DOHH2 (cell line): ENCODE measurements around the gene ARHGAP35.

Experiments used
- H3F3A ChIP-seq: fragments of 200-600 bp; sonication (generic), shearing (Covaris generic); 2 replicates; pipeline ENCODE4 v1.6.0; 2016; ENCODE audit warnings: antibody characterized with exemption, mild to moderate bottlenecking; ENCODE audit not compliant: control insufficient read depth, insufficient read depth
- H3K27ac ChIP-seq: fragments of 200-600 bp; sonication (generic); 2 replicates; pipeline ENCODE4 v1.5.1; 2014; ENCODE audit warnings: low read depth, mild to moderate bottlenecking, low read length, moderate library complexity
- H3K27me3 ChIP-seq: fragments of 200-600 bp; sonication (generic); 2 replicates; pipeline ENCODE4 v1.6.1; 2014; ENCODE audit warnings: mild to moderate bottlenecking, low read length, mixed read lengths; ENCODE audit not compliant: control insufficient read depth
- H3K36me3 ChIP-seq: fragments of 200-600 bp; sonication (generic); 2 replicates; pipeline ENCODE4 v1.6.1; 2014; ENCODE audit warnings: mild to moderate bottlenecking, low read length, moderate library complexity, mixed read lengths; ENCODE audit not compliant: control insufficient read depth
- H3K4me1 ChIP-seq: fragments of 200-600 bp; sonication (generic); 2 replicates; pipeline ENCODE4 v1.6.1; 2014; ENCODE audit warnings: mild to moderate bottlenecking, low read length, mixed read lengths; ENCODE audit not compliant: control insufficient read depth
- H3K4me2 ChIP-seq: fragments of 200-600 bp; sonication (generic); 2 replicates; pipeline ENCODE4 v1.6.0; 2014; ENCODE audit warnings: mild to moderate bottlenecking, low read length, moderate library complexity
- H3K4me3 ChIP-seq: fragments of 200-600 bp; sonication (generic); 2 replicates; pipeline ENCODE4 v1.5.1; 2014; ENCODE audit warnings: mild to moderate bottlenecking, low read length, mixed read lengths
- H3K79me2 ChIP-seq: fragments of 200-600 bp; sonication (generic); 2 replicates; pipeline ENCODE4 v1.6.1; 2014; ENCODE audit warnings: mild to moderate bottlenecking, low read length, mixed read lengths; ENCODE audit not compliant: control insufficient read depth
- H3K9me2 ChIP-seq: fragments of 200-600 bp; sonication (generic); replicated peaks from 2 replicates; pipeline ENCODE4 v1.6.1; 2014; ENCODE audit warnings: mild to moderate bottlenecking, low read length, mixed read lengths; ENCODE audit not compliant: control insufficient read depth
- H3K9me3 ChIP-seq: fragments of 200-600 bp; sonication (generic); 2 replicates; pipeline ENCODE4 v1.6.1; 2014; ENCODE audit warnings: antibody characterized with exemption, low read length, mixed read lengths; ENCODE audit not compliant: control insufficient read depth, insufficient read depth
- H4K20me1 ChIP-seq: fragments of 200-600 bp; sonication (generic); 2 replicates; pipeline ENCODE4 v1.6.0; 2014; ENCODE audit warnings: low read depth, mild to moderate bottlenecking, antibody characterized with exemption, low read length, moderate library complexity; ENCODE audit not compliant: control insufficient read depth, insufficient read depth
- CTCF ChIP-seq: fragments of 200-600 bp; sonication (generic); IDR thresholded peaks from one replicate; pipeline ENCODE4 v1.5.1; 2014; ENCODE audit warnings: antibody characterized with exemption, mild to moderate bottlenecking, low read depth, low read length; ENCODE audit not compliant: poor library complexity, severe bottlenecking
- EZH2phosphoT487 ChIP-seq: fragments of 200-600 bp; sonication (generic); IDR thresholded peaks from 2 replicates; pipeline ENCODE4 v1.6.1; 2017; ENCODE audit warnings: borderline replicate concordance, mild to moderate bottlenecking, antibody characterized with exemption, low read length, moderate library complexity, mixed read lengths

The ARHGAP35 gene

GRCh38 chr19:46848389-46848788 lies 12.4 kb upstream of the ARHGAP35 start:
- H3K4me2 ChIP-seq = no peak overlapping the region
- no peaks in the 10 kb centered on the region for H3K27me3 ChIP-seq
- H3K27ac ChIP-seq = no peak overlapping the region

GRCh38 chr19:46849610-46850009 lies 11.2 kb upstream of the ARHGAP35 start:
- no peaks in the 10 kb centered on the region for H3K9me2 ChIP-seq
- peaks cover 30% of the 10 kb centered on the region for H3K79me2 ChIP-seq
- no peak overlapping the region for H3K27ac ChIP-seq
- TF ChIP-seq EZH2phosphoT487 (no peak), CTCF (no peak)
- H3F3A ChIP-seq = no peaks in the 10 kb centered on the region
- peaks cover 6% of the 10 kb centered on the region; the same call in 1 of the 2 replicates for H3K36me3 ChIP-seq
- peaks cover 9% of the 10 kb centered on the region for H3K4me1 ChIP-seq
- H3K4me3 ChIP-seq = peak overlapping the region; percentile 80
- H4K20me1 ChIP-seq = no peaks in the 10 kb centered on the region; the same call in 1 of the 2 replicates
- H3K27me3 ChIP-seq = no peaks in the 10 kb centered on the region
- H3K9me3 ChIP-seq = no peaks in the 10 kb centered on the region
- peak overlapping the region; percentile 73 for H3K4me2 ChIP-seq

More at GRCh38 chr19:46848389-46848788, 12.4 kb upstream of the ARHGAP35 start:
- Histone ChIP-seq H3F3A (no peaks in the 10 kb centered on the region), H3K9me3 (no peaks in the 10 kb centered on the region), H3K4me3 (no peak overlapping the region), H4K20me1 (no peaks in the 10 kb centered on the region; the same call in 1 of the 2 replicates), H3K4me1 (peaks cover 9% of the 10 kb centered on the region), H3K79me2 (peaks cover 30% of the 10 kb centered on the region), H3K9me2 (no peaks in the 10 kb centered on the region), H3K36me3 (peaks cover 11% of the 10 kb centered on the region; the same call in 1 of the 2 replicates)
- no peak for TF ChIP-seq EZH2phosphoT487
- no peak for TF ChIP-seq CTCF

- H4K20me1 ChIP-seq = no peaks in the 10 kb centered on the region; the same call in 1 of the 2 replicates
- H3K9me2 ChIP-seq = no peaks in the 10 kb centered on the region
- H3K27ac ChIP-seq = peak within 1 kb of the TSS; percentile 39
- H3K9me3 ChIP-seq = no peaks in the 10 kb centered on the region
- peaks cover 30% of the 10 kb centered on the region for H3K79me2 ChIP-seq
- H3K36me3 ChIP-seq = peaks cover 6% of the 10 kb centered on the region; the same call in 1 of the 2 replicates
- no peak for TF ChIP-seq EZH2phosphoT487
- TF ChIP-seq CTCF = no peak
- peaks cover 10% of the 10 kb centered on the region for H3K4me1 ChIP-seq
- peak within 1 kb of the TSS; percentile 80 for H3K4me3 ChIP-seq
- H3K27me3 ChIP-seq = no peaks in the 10 kb centered on the region
- H3F3A ChIP-seq = no peaks in the 10 kb centered on the region
- H3K4me2 ChIP-seq = peak within 1 kb of the TSS; percentile 73
These were observed 10.3 kb upstream of the ARHGAP35 start, which contains the start of gene AP2S1 for GRCh38 chr19:46850228-46851203. TSS of gene AP2S1 (minus strand) at chr19:46850846. CDS start at chr19:46850766, 80 bp downstream.
